ENCODE data around the gene ZFAND4.
"Not testable (repeated sequence)": the region's sequence is repeated elsewhere in the genome, so short reads cannot be mapped to it uniquely, and the experiment has no call there.

- TF ChIP-seq POLR2A (IDR thresholded peaks at IDR 0.05; ENCODE audit: low read depth, low read length); CTCF (IDR thresholded peaks at IDR 0.05; ENCODE audit: extremely low read depth in 1 of 2, insufficient read depth in 1 of 2, low read depth in 1 of 2, low read length in 2 of 2); MYC (IDR thresholded peaks at IDR 0.05; ENCODE audit: low read depth, low read length): not testable (repeated sequence)
Observed at GRCh38 chr10:45575032-45575761, 97.4 kb downstream of the ZFAND4 start.
